CD4-positive, alpha-beta T cell treated with Interferon gamma for 1 hour (primary cell): ENCODE results near the gene KDM2B.

Experiments
- DNase-seq: peaks from one replicate; pipeline ENCODE4 v3.0.0-alpha.2; 2020

KDM2B gene

DNA sequence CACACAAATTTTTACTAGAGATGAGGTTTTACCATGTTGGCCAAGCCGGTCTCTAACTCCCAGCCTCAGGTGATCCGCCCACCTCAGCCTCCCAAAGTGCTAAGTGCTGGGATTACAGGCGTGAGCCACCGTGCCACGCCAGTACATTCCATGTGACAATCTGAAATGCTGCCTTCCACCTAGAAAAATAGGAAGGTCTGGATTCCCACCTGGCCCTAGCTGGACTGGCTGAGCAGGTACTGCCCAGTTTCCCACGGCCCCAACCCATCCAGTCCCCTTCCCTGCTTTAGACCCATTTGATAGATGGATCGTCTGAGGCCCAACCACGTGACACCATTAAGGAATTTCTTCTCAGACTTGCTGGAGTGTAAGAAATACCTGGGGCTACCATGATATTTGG is 55.4 kb downstream of the KDM2B start:
- no peak for DNase-seq

DNA sequence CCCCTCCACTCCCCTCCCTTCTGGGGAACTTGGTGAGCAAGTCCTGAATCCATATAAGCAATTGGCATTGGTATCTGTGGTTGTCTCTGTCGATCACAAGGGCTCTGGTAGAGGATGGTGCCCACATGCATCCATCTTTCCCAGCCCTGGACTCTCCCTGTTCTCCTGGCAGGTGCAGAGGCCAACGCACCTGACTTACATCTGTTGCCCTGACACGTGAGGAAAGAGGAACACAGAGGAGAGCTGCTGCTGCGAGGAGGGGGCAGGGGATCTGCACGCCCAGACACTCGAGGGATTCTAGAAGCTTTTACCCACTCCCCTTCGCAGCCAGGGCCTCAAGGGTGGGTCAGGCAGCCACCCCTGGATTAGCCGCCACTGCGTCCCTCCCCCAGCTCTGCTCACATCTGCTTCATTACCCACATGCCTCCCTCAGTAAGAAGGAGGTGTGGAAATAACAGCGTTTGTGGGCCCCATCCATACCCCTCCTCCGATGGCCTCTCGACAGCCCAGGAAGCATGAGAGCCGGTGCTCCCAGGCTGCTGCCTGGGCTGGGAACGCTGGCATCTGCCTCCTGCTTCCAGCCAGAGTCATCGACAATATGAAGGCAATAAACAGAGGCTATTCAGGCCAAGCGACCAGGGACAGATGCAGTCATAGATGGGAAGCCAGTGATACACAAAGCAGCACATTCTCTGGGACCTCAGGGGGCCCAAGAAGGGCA is 56.5 kb downstream of the KDM2B start:
- no peak for DNase-seq

DNA sequence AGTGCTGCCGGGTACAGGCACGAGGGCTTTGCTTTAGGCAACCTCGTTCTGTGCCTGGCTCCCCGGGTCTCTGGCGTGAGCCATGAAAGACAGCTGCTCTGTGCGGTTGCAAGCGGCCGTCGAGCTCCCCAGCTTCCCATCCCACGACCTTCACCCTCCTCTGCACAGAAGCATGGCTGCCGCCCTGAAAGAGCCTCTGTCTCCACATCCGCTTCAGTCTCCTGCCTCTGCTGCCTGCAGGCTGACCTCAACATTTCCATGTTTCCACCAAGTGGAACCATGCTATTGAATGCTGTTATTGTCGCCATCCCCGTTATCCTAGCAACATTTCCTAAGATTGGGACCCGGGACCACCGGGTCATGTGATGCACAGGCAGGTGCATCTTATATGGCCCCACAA is 57.1 kb downstream of the KDM2B start:
- DNase-seq: no peak

DNA sequence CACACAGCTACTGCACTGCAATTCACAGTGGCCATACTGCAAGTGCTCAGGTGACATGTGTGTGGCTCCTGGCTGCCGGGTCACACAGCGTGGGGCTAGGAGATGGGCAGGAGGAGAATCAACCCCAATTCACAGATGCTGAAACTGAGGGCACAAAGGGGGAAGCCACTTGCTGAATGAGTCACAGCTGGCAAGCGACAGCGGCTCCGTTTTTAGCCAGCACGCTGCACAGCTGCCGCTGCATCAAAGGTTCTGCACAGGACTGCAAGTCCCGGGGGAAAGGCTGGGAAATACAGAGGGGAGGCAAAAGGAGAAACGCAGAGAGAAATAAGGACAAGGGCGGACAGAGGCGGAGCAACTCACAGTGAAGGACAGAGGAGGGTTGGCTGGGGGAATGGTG is 57.9 kb downstream of the KDM2B start:
- no peak for DNase-seq

DNA sequence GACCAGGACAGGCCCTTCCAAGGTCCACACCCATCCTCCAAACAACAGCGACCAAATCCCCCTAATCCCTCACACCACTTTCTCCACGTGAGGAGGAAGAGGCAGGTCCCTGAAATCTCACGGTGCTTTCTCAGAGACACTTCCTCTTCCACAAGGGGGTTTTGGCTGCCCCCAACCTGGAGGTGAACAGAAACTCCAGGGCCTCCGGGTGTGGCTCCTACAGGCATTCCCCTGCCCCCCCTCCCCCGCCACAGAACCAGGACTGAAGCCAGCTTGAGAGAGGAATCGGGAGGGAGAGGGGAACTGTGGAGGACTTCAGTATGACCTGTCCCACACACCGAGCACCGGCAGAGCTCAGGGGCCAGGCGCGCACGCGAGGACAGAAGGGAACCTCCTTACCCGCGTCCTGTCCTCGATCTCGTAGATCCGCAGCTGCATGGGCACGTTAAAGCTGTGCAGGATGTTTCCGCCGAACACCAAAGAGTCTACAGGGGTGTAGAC is 60.2 kb downstream of the KDM2B start:
- no peak for DNase-seq

DNA sequence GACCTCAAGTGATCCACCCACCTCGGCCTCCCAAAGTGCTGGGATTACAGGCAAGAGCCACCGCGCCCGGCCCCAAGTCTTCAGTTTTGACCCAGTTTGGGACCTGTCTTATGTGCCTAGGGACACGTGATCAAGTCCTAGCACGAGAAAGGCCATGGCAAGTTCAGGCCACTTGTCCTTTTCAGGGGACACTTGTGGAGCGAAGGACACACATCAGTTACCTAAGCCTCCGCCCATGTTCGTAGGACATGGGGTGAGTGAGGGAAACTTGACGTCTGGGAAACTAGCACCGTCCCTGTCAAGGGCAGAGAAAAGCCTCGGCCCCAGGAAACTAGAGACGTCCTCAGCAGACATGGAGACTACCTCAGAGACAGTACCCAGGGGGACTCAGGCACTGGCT is 60.7 kb downstream of the KDM2B start:
- no peak for DNase-seq

DNA sequence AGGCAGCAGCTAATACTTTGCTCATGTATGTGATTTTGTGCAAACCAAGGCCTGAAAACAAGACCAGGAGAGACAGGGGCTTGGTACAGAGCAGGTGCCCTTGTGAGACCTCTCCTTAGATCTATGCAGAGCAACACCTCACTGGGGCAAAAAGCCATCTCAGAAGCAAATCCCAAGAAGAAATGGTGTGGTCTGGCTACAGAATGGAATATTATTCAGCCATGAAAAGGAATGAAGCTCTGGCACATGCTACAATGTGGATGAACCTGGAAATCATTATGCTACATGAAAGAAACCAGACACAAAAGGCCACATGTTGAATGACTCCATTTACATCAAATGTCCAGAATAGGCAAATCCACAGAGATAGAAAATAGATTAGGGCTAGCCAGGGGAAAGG is 61.6 kb downstream of the KDM2B start:
- no peak for DNase-seq

DNA sequence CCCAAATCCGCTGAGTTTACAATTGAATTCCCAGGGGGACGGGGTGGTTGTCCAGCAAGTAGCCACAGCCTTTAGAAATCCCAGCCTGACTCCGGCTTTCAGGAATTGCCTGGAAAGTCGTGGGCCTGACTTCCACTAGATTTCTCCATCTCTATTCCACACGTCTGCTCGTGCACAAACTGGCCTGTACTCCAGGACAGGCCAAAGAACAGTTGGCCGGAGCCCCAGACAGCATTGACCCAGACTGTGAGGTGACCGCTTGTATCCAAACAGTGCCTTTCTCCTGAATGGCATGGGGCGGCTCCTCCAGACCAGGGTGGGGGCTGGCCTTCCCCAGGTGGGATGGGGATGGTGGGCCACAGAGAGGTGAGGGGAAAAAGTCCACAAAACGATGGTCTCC is 62.2 kb downstream of the KDM2B start:
- DNase-seq: no peak

DNA sequence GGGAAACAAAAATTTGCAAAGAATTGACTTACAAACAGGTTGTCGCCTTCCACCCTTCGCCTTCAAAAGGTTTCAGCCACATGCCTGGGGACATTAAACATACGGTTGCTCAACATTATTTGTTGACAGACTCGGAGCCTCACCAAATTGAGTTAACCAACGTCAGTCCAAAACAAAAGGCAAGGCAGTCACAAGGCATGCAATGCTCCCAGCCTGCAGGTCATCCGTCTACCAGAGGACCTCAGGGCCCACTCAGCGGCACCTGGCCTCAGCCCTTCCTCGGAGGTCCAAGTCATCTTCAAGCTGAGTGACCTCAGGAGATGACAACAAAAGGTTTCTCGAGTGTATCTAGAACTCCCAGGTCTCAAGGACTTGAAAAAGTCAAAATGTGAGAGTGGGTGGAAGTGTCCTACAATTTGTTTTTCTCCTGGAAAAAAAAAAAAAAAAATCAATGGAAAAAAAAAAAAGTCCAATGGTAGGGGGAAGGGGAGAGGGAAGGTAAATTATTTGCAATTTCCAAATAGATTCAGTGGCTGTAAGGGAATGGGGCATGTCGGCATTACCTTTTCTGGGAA is 64.3 kb downstream of the KDM2B start:
- no peak for DNase-seq

DNA sequence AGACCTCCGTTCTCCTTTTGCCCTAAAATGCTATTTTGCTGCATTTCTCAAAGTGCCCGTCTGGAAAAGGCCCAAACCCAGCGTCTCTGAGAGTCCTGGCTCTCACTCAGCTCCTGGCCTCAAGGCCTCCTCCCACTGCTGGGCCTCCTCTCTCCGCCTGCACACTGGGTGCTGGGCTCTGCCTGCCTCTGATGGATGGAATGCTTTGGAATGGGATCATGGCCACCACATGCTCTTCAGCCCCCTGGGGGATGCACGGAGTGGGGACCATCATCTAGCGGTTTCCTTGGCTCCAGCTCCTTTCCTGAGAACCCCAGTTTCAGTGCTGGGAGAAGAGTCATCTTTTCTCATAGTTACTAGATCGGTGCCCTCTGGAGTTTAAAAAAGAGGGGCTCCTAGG is 65.2 kb downstream of the KDM2B start:
- DNase-seq: no peak

DNA sequence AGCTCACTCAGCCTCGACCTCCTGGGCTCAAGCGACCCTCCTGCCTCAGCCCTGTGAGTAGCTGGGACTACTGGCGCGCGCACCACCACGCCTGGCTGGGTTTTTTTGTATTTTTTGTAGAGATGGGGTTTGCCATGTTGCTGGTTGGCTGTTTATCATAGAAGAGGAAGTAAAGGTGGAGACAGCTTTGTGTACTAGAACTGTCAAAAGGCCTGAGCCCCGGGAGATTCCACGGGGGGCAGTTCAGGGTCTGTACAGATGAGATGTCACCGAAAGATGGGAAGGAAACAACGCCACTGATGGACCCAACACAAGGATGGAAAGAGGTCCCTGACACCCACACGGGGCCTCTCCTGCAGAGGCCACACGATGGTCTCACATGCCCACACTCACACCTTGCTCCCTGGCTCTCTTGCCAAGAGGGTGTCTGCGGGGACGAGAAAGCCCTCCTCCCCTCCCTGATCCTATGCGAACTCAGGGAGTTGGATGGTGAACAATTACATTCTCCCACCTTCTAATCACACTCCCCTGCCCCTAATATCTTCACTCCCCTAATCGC is 66.6 kb downstream of the KDM2B start:
- peak; percentile 47 for DNase-seq

DNA sequence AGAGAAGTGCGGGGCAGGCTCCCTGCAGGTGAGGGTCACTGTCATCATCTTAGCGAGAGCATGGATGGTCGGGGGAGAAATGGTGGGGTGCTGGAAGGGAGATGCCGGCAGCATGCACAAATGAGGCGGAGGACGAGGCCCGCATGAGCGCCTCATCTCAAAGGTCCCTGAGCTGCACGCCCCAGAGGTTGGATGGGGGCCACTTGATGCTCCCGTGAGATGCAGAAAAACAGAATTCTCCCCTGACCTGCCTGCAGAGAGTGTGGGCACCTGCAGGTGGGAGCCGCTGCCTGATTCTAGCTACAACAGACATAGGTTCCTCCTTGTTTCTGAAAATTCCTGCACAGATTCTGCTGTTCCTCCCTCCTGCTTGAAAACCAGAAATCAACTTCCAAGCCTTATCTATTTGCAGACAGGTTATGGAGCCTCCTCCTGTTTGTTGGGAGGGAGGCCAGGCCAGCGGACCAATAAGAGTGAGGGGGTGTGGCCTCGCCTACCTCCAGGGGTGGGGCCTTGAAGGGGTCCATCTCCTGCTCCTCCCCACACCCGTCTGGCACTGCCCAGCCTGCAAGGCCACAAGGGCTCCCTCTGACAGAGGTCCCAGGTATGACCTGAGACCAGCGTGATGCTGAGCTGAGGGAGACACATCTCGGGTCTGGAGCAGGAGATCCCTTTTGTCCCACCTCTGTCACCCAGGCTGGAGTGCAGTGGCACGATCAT is 67.2 kb downstream of the KDM2B start:
- peak; percentile 19 for DNase-seq

DNA sequence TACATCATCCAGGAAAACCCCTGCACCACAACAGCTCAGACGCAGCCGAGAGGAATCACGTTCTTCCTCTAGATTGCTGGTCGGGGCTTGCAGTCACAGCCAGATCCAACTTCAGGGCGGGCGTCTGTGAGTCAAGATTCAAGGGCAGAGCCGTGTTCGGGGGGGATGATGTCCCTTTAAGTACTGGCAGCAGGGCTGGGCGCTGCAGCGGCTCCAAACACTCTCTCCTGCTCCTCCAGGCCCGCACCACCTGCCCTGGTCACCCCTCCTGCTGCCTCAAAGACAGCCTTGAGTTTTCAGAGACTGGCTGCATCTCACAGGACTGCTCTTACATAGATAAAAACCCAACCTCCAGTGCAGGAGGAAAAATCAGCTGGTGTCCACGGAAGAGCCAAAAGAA is 68.3 kb downstream of the KDM2B start:
- DNase-seq: no peak

DNA sequence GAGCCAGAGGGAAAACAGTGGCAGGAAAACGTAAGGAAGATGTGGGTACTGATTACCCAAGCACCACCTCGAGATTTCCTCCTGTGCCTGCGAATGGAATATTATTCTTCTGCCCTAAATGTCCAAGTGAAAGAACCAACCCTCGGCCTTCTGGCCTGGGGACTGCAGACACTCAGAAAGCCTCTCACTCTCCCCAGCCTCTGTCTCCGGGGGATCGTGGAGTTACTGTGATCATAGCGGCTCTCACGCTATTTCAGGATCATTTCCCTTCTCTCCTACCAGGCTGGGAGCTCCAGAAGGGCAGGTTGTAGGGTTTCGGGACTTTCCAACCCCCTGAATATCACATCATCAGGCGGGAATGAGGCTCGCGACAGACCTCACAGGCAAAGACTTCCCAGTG is 68.9 kb downstream of the KDM2B start:
- DNase-seq: no peak

DNA sequence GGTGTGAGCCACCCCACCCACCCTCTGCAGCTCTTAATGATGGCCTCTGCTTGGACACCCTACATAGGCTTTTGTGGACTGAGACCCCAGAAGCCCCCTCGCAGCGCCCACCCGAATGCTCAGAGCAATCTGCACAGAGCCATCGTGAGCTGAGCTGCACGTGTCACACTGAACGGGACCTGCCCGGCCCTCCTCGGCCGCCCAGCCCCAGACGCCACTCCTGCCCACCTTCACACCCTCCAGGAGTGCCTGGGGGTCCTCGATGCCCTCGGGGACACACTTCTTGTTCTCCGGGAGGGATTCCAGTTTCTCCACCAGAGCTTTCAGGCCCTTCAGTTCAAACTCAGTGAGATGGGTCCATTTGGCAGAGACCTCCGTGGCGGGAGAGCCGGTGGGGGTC is 71.5 kb downstream of the KDM2B start:
- DNase-seq: no peak

DNA sequence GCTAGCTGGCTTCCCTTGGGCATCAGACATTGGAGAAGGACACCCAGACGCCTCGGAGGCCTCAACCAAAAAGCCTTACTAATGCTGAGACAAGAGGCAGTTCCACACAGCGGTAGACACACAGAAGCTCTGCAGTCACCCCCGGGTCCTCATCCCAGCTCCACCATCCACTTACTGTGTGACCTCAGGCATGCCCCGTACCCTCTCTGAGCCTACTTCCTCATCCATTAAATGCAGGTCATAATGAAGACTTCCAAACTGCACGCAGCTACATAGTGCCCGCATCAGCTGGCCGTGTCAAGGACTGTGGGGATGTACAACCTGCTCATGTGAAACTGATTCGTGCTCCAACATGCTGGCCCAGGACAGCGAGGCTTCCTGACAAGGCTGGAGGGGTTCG is 72.3 kb downstream of the KDM2B start:
- DNase-seq: no peak

DNA sequence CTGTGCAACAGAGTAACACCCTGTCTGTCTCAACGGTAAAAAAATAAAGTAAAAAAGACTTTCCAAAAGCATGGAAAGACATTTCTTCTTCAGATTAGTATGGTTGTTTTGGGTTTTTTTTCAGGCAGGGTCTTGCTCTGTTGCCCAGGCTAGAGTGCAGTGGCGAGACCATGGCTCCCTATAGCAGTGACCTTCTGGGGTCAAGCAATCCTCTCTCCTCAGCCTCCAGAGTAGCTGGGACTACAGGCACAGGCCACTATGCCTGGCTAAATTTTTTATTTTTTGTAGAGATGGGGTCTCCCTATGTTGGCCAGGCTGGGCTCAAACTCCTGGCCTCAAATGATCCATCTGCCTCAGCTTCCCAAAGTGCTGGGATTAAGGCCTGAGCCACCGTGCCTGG is 72.8 kb downstream of the KDM2B start:
- DNase-seq: no peak

DNA sequence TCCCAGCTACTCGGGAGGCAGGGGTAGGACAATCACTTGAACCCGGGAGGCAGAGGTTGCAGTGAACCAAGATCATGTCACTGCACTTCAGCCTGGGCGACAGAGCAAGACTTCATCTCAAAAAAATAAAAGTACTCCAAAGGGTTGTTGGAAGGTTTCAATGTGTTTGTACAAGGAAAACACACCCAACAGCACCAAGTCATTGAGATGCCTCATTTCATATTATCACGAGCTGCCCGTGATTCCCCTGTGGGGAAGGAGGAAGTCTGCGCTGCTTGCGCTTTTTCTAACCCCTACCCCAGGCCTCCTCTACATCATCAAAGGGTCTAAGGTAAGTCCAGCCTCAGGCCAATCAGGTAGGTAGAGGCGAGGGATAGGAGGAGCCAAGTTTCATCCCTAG is 73.6 kb downstream of the KDM2B start:
- no peak for DNase-seq

DNA sequence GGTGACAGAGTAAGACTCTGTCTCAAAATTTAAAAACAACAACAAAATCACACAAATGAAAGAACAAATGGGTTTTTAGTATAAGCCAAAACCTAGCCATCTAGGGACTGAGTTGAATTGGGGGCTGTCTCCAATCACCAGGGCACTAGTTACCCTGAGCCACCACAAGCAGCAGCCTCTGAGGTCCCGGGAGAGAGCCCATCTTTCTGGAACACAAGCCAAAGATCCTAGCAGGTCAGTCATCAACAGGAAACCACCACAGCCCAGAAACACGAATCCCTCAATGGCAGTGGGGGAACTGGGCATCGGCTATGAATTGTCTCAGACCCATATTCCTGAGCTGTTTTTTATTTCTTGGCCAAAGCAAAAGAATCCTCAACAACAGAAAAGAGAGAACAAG is 75.3 kb downstream of the KDM2B start:
- no peak for DNase-seq

DNA sequence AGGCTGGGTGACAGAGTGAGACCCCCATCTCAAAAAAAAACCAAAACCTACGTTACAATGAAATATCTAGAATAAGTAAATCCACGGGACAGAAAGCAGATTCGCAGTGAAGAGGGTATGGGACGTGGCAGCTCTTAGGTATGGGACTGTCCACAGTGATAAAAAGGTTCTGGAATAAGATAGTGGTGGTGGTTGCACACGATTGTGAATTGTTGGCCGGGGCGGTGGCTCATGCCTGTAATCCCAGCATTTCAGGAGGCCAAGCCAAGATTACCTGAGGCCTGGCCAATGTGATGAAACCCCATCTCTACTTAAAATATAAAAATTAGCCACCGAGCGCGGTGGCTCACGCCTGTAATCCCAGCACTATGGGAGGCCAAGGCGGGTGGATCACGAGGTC is 76.3 kb downstream of the KDM2B start:
- DNase-seq: no peak

DNA sequence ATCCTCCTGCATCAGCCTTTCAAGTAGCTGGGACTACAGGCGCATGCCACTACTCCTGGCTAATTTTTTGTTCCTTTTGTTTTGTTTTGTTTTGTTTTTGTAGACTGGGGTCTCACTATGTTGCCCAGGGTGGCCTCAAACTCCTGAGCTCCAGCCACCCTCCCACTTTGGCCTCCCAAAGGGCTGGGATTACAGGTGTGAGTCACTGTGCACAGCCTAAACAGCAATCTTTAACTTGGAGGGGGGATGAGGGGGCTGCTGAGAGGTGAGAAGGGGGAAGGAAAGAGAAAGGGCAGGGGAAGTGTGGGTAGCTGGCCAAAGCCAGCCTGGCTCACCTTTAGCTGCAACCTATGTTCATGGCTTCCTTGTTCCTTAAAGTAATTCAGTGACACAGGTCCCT is 77.4 kb downstream of the KDM2B start:
- DNase-seq: no peak

DNA sequence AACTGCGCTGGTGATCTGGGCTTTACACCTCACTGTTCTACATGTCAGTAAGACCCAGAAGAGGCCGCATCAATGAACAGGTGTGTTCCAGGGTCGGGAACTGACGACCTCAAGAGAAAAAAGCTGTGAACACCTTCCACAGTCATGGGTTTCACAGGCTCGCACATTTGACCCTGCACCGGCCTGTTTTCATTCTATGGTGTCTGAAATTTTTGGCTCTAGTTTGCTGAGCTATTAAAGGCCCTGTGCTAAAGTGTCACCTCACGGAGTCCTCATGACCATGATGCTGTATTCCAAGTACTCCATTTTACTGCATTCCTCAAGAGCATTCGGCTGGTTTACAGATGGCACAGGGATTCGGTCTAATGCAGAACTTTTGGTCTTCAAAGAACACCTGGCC is 78.9 kb downstream of the KDM2B start:
- no peak for DNase-seq

DNA sequence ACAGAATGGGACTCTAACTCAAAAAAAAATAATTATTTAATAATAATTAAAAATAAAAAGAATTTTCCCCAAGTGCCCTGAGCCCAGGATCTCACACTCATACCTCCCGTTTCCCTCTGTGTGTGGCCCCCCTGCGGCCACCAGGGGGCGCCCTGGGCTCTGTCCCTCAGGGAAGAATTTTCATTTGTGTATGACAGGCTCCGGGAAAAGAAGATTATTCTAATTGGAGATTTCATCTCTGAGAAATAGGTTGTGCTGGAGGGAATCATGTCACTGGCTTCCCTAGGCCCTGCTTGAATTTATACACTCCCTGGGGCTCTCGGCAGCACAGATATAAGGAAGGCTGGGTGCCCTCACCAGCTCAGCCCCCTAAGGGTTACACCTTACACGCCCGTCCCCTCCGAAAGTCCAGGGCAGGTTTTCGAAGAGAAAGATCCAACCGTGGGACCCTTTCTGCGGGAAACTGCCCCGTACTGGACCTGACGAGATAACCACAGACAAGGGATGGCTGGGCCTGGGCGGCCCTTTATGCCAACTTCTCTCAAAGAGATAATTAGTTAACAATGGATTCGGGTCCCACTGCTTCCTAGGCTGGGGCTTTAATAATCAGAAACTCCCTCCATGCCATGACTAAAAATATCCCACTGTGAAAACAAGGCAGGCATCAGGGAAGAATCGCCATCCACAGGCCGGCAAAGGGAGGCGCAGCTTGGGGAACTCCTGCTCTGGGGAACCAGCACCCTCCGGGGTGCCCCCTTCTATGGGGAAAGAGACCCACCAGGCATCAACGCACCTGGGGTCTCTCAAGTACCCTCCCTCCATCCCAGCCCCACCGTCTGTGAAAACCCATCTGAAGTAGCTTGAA is 80.7 kb downstream of the KDM2B start:
- DNase-seq: peak; percentile 61
